GM04503 (cell line): Measurements from ENCODE around the gene KLHDC2.
"Not testable (repeated sequence)": the region's sequence is repeated elsewhere in the genome, so short reads cannot be mapped to it uniquely, and the experiment has no call there.

Experiments
- DNase-seq: peaks from one replicate; pipeline ENCODE4 v3.0.0-alpha.2; 2012; ENCODE audit warnings: low read depth

The KLHDC2 gene

GRCh38 chr14:49781040-49781439, 13.1 kb downstream of the KLHDC2 start:
- not testable (repeated sequence) for DNase-seq

DNA sequence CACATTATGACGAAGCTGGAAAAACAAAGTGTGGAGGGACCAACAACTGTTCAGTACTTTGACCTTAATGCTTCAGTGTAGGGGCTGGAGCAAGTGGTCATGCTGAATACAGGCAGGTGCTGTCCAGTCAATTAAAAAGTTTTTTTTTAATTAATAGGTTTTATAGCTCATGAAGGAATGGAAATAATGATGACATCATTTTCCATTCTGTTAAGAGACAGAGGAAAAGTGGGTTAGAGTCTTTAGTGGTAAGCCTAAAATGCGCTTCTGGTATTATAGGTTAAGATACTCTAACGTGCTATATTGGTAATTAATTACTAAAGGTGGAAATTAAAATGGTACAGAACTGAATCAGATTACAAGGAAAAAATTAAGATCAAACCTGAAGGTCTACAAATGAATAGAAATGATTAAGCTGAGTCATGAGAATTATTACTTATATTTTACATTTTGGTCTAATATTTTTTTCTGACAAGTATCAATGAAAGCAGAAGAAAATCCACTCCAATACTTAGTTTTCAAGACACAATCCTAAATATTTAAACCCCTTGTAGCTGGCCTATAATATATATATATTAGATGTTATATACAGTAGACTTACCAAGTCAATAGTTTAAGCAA, 15.6 kb downstream of the KLHDC2 start:
- no peak for DNase-seq

DNA sequence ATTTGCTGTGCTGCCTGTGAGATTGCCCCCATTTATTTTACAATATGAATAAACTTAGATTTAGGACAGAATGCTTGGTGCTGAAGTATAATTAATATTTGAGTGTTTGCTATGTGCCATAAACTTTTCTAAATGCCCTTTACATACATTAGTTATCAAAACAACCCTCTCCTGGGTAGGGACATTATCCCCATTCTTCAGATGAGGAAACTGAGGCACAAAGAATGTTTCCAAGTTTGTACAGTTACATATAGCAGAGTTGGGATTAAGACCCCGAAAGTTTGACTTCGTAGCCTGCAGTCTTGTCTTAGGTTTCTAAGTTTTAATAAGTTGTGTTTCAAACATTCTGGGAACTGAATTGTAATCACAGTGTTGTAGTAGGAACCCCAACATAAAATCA, 18.4 kb downstream of the KLHDC2 start:
- no peak for DNase-seq

DNA sequence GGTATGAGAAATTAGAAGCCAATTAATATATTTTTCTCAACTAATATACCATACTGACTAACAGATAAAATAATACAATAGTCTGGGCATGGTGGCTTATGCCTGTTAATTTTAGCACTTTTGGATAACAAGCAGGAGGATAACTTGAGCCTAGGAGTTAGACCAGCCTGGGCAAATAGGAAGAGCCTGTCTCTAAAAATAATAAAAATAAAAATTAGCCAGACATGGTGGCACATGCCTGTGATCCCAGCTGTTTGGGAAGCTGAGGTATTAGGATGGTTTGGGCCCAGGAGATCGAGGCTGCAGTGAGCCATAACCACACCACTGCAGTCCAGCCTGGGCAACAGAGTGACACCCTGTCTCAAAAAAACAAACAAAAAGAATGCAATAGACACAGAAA, 24.7 kb downstream of the KLHDC2 start:
- DNase-seq = no peak

- DNase-seq = no peak
Measured at GRCh38 chr14:49796025-49796424, 28.1 kb downstream of the KLHDC2 start.

- no peak for DNase-seq
Measured at GRCh38 chr14:49808780-49809179, 40.8 kb downstream of the KLHDC2 start.

- not testable (repeated sequence) for DNase-seq
Measured at GRCh38 chr14:49816118-49816517, 48.2 kb downstream of the KLHDC2 start.

DNA sequence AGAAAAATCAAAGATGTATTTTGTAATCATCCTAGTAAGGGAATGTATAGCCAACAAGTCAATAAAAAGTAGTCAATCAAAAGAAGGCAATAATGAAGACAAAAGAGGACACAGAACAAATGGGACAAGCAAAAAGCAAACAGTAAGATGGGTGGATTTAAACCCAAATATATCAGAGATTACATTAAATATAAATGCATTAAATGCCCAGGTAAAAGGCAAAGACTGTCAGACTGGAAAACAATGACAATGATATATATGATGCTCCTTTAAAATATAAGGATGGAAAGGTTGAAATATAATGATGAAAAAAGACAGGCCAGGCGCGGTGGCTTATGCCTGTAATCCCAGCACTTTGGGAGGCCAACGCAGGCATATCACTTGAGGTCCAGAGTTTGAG, 48.9 kb downstream of the KLHDC2 start:
- DNase-seq = no peak

- DNase-seq = no peak
Measured at GRCh38 chr14:49820176-49820575, 52.2 kb downstream of the KLHDC2 start.

DNA sequence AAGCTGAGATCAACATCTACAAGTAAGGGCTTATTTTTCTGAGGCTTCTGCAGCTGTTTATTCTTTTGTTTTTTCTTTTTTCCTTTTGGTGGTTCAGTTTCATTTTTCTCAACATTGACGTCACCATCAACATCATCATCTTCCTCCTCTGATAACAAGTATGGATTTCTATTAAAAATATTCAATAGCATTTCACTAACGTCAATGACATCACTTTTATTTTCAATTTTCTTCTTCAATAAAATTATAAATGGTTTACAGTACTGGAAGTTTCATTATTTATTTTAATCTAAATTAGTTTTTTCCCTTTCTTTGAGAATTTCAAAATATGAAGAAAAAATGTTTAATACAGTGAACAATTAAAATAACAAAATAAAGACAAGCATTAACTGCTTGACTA, 60.7 kb downstream of the KLHDC2 start:
- DNase-seq = no peak
